K562 (cell line): Measurements from ENCODE around the gene TENT4A. TPM values are rescaled to one million over a fixed set of nuclear protein-coding genes. Genes with fewer than 3 reads are reported as not detected.

Experiments
- ATAC-seq: fragments of 200-7000 bp; cut with Tn5 transposase; 3 replicates; pipeline ENCODE4 v1.9.1; 2020; ENCODE audit warnings: moderate library complexity
- BruUV-seq: library from RNA; stranded (reverse); fragments of 400-500 nt; replicated peaks from 2 replicates; lab custom pipeline; 2021; lab: Mats Ljungman, UMichigan
- CTCF ChIA-PET: fragments of 300-600 bp; formaldehyde crosslinking; extraction: SDS; loops from one replicate; lab custom pipeline; 2021; ENCODE audit warnings: low intra/inter-chr PET ratio; lab: Yijun Ruan, JAX
- POLR2A ChIA-PET: fragments of 300-600, 350-650 bp; sonication (Branson Sonifier 250); formaldehyde crosslinking; extraction: SDS; loops from one replicate; lab custom pipeline; 2021; ENCODE audit warnings: antibody characterized with exemption, inconsistent platforms; lab: Yijun Ruan, JAX
- DNase-seq, 4 experiments: peaks; one replicate each; pipeline versions ENCODE4 v3.0.0 to v3.0.0-alpha.2; 2011 to 2018; ENCODE audit warnings: low spot score in 3 of 4, mixed read lengths in 3 of 4; ENCODE audit errors: extremely low read depth in 1 of 4
- FAIRE-seq: peaks from 2 replicates; lab custom pipeline; 2011; peaks lifted over from hg19 to GRCh38; lab: Jason Lieb, UNC
- H2AFZ ChIP-seq: 2 replicates; pipeline ENCODE4 v1.6.0; 2011; ENCODE audit warnings: low read depth, low read length, control low read depth, inconsistent platforms
- H3K27ac ChIP-seq: fragments of 200-600 bp; 3 replicates; pipeline ENCODE4 v1.8.0; 2011; ENCODE audit warnings: low read depth, mild to moderate bottlenecking, control low read depth, inconsistent platforms, low read length, moderate library complexity, mixed read lengths; ENCODE audit errors: extremely low read depth
- H3K27me3 ChIP-seq, 2 experiments: fragments of 300-600 bp in 1 of 2; 2 replicates in 1 of 2; 3 replicates in 1 of 2; pipeline versions ENCODE4 v1.6.0 to v1.8.0; 2011; ENCODE audit warnings: inconsistent platforms in 2 of 2, low read length in 2 of 2, mild to moderate bottlenecking in 1 of 2, mixed read lengths in 1 of 2, moderate library complexity in 1 of 2; ENCODE audit not compliant: control insufficient read depth in 2 of 2, insufficient read depth in 2 of 2
- H3K36me3 ChIP-seq: fragments of 300-600 bp; 3 replicates; pipeline ENCODE4 v1.8.0; 2011; ENCODE audit warnings: mild to moderate bottlenecking, low read length, inconsistent platforms; ENCODE audit not compliant: control insufficient read depth, insufficient read depth
- H3K4me1 ChIP-seq, 2 experiments: fragments of 200-600 bp in 1 of 2; replicated peaks in 1 of 2; 2 replicates in 1 of 2; 3 replicates in 1 of 2; pipeline versions ENCODE4 v1.5.1 to v1.8.0; 2011; ENCODE audit warnings: inconsistent platforms in 2 of 2, low read length in 2 of 2, mild to moderate bottlenecking in 1 of 2, mixed read lengths in 1 of 2, moderate library complexity in 1 of 2; ENCODE audit not compliant: control insufficient read depth in 2 of 2, insufficient read depth in 2 of 2
- H3K4me2 ChIP-seq: 2 replicates; pipeline ENCODE4 v1.6.1; 2011; ENCODE audit warnings: low read length, control low read depth, inconsistent platforms, mixed read lengths; ENCODE audit not compliant: insufficient read depth
- H3K4me3 ChIP-seq: fragments of 200-600 bp; sonication (generic), shearing (Covaris generic); 2 replicates; pipeline ENCODE4 v1.5.1; 2016; ENCODE audit warnings: control low read depth, inconsistent platforms
- H3K79me2 ChIP-seq: fragments of 200-600 bp; 3 replicates; pipeline ENCODE4 v1.8.0; 2011; ENCODE audit warnings: low read length, inconsistent platforms; ENCODE audit not compliant: control insufficient read depth, insufficient read depth
- H3K9ac ChIP-seq, 2 experiments: 2 replicates each; pipeline versions ENCODE4 v1.6.0 to v1.6.1; 2011; ENCODE audit warnings: low read depth in 2 of 2, low read length in 2 of 2, control low read depth in 1 of 2, inconsistent platforms in 1 of 2, mild to moderate bottlenecking in 1 of 2, mixed read lengths in 1 of 2; ENCODE audit not compliant: insufficient read depth in 1 of 2
- H3K9me1 ChIP-seq: one replicate; pipeline ENCODE4 v1.6.0; 2011; ENCODE audit warnings: inconsistent platforms, mild to moderate bottlenecking, low read length, moderate library complexity; ENCODE audit not compliant: control insufficient read depth, insufficient read depth
- H3K9me3 ChIP-seq: replicated peaks from 2 replicates; pipeline ENCODE4 v1.5.1; 2011; ENCODE audit warnings: low read depth, low read length, inconsistent platforms; ENCODE audit not compliant: control insufficient read depth, insufficient read depth
- H4K20me1 ChIP-seq: replicated peaks from 2 replicates; pipeline ENCODE4 v1.6.1; 2011; ENCODE audit warnings: low read length, inconsistent platforms, mixed read lengths; ENCODE audit not compliant: control insufficient read depth, insufficient read depth
- CEBPB ChIP-seq: fragments of 450-650 bp; IDR thresholded peaks from 2 replicates; pipeline ENCODE4 v1.6.1; 2016; ENCODE audit warnings: missing genetic modification characterization, missing compliant biosample characterization
- SRSF3 ChIP-seq: fragments of 200-400 bp; formaldehyde crosslinking; IDR thresholded peaks from 2 replicates; pipeline ENCODE4 v1.6.1; 2016; ENCODE audit warnings: mild to moderate bottlenecking, low read length, moderate library complexity; ENCODE audit not compliant: insufficient read depth
- WGBS: fragments of 100-300 bp; shearing (Covaris generic); methylation state at CpG from one replicate; pipeline ENCODE4 v1.1.6; 2016; ENCODE audit warnings: low coverage, mixed read lengths; ENCODE audit not compliant: insufficient coverage; ENCODE audit errors: missing lambda C conversion rate; 5-methylcytosine and 5-hydroxymethylcytosine counted together
- in situ Hi-C: fragments of 300-500 bp; cut with MboI; formaldehyde crosslinking; loops from 4 replicates; pipeline ENCODE4 v1.15.0; 2018; ENCODE audit warnings: inconsistent platforms, mixed read lengths
- intact Hi-C: fragments of 100-400 bp; cut with micrococcal nuclease; formaldehyde crosslinking; loops from 2 replicates; pipeline ENCODE4 v1.14.2; 2022
- polyA plus RNA-seq, 8 experiments: library from polyadenylated mRNA; depleted of rRNA in 4 of 8; stranded (reverse) in 5 of 8; unstranded in 3 of 8; fragments of >200 nt; fragmentation: Nextera tagmentation in 2 of 8; fragmentation: Illumina TruSeq in 1 of 8; extraction: Ambion mirVana in 2 of 8; extraction: Trizol in 1 of 8; gene quantifications; 2 replicates each; pipeline versions ENCODE4 v1.2.1 to v1.2.3, GENCODE V29; 2011 to 2014; ENCODE audit warnings: inconsistent platforms in 1 of 8, missing spikeins in 1 of 8
- total RNA-seq, 7 experiments: library from RNA; depleted of rRNA in 6 of 7; stranded (reverse); fragments of >200 nt in 6 of 7; fragmentation: Illumina TruSeq in 2 of 7; extraction: Trizol in 2 of 7; gene quantifications; 2 replicates each; pipeline versions ENCODE4 v1.2.1 to v1.2.3, GENCODE V29; 2011 to 2021; ENCODE audit warnings: low replicate concordance in 1 of 7
- TF ChIP-seq, protein P1 (sequence below), 2 experiments: fragments of 450-650 bp in 1 of 2; sonication (generic) in 1 of 2; formaldehyde crosslinking in 1 of 2; IDR thresholded peaks in 1 of 2; conservative IDR thresholded peaks in 1 of 2; 2 replicates each; pipeline versions ENCODE4 v1.6.1 to v1.8.1; 2016 to 2023; ENCODE audit warnings: mild to moderate bottlenecking in 2 of 2, moderate library complexity in 2 of 2, inconsistent platforms in 1 of 2, missing genetic modification reagents in 1 of 2

Gene TENT4A
- total and polyA plus RNA-seq, 9 of the 15 experiments (the other 6 are each of a cell fraction or from before 2014, with no cell fraction given), result 1.3 to 27.3 (median 13.0) TPM

DNA sequence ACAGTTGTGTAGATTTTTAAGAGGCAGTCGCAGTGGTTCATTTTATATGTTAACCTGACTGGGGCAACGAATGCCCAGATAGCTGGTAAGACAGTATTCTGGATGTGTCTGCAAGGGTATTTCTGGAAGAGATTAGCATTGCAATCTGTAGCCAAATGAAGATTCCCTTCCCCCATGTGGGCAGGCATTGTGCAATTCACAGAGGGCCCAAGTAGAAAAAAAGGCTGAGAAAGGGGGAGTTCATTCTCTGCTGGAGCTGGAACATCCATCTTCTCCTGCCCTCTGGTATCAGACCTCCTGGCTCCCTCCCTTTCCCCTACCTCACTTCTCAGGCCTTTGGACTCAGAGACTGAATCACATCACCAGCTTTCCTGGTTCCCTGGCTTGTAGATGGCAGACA lies 70.6 kb downstream of the TENT4A start:
- Histone ChIP-seq H3K27me3 (peaks cover 19 to 43% of the 10 kb centered on the region in 2 experiments), H3K4me2 (no peak overlapping the region), H3K9me3 (no peaks in the 10 kb centered on the region), H3K9ac (no peak overlapping the region), H3K9me1 (no peaks in the 10 kb centered on the region), H2AFZ (no peak overlapping the region), H4K20me1 (no peaks in the 10 kb centered on the region; the same call in 1 of the 2 replicates), H3K79me2 (no peaks in the 10 kb centered on the region), H3K27ac (no peak overlapping the region), H3K4me3 (no peak overlapping the region), H3K36me3 (no peaks in the 10 kb centered on the region), H3K4me1 (no peaks in the 10 kb centered on the region; a peak in 1 of 5 replicates)
- POLR2A ChIA-PET, result no interaction called here
- CTCF ChIA-PET, result no interaction called here
- WGBS, result 0% methylated on average over 2 of the region's 2 CpGs
- intact Hi-C loops, result no loop called here
- ATAC-seq (no peak), DNase-seq (no peak), FAIRE-seq (no peak)
- in situ Hi-C loops, result no loop called here
- BruUV-seq, result no TSS peak
- TF ChIP-seq, protein P1, sequence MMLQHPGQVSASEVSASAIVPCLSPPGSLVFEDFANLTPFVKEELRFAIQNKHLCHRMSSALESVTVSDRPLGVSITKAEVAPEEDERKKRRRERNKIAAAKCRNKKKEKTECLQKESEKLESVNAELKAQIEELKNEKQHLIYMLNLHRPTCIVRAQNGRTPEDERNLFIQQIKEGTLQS (IDR thresholded peaks at IDR 0.05), result no peak
- TF ChIP-seq, protein P1 (CRISPR knock-in tag; conservative IDR thresholded peaks at IDR 0.05), result no peak
- TF ChIP-seq CEBPB (tag), result 0 out of 2 replicates have a peak, but pooled peaks have one; percentile 28

DNA sequence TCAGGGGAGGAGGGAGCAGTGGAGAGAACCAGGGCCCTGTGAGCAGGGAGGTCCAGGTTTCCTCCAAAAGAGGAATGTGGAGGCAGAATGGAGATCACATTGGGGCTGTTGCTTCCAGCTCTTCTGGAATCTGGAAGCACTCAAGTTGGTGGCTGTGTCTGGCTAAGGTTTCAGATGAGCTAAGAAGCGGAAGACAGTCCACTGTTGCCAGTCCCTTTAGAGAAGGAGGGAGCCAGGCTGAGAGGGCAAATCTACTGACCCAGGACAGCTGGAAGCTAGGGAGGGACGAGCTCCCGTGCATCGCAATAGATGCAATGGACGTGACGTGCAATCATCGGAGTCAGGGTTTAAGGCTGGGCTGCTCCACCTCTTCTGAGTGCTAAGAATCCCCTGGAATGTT lies 71.2 kb downstream of the TENT4A start:
- TF ChIP-seq SRSF3, result no peak
- in situ Hi-C loops (no loop called here), intact Hi-C loops (no loop called here)
- CTCF ChIA-PET, result no interaction called here
- no TSS peak for BruUV-seq
- ATAC-seq, result no peak
- Histone ChIP-seq H3K9me1 (no peaks in the 10 kb centered on the region), H3K4me2 (no peak overlapping the region), H3K36me3 (no peaks in the 10 kb centered on the region), H3K4me1 (no peaks in the 10 kb centered on the region; a peak in 1 of 5 replicates), H3K4me3 (no peak overlapping the region), H3K27ac (no peak overlapping the region), H3K9ac (no peak overlapping the region), H4K20me1 (no peaks in the 10 kb centered on the region; the same call in 1 of the 2 replicates), H3K79me2 (no peaks in the 10 kb centered on the region), H3K9me3 (no peaks in the 10 kb centered on the region), H2AFZ (no peak overlapping the region), H3K27me3 (peaks cover 26 to 46% of the 10 kb centered on the region in 2 experiments)
- WGBS, result 0% methylated on average over 7 of the region's 7 CpGs
- POLR2A ChIA-PET, result interaction anchor here (0.6 to 1.2 kb wide), 3 partner anchors 9 to 18 kb away, joined by 3 to 5 read pairs (median 4); no protein-coding TSS in a partner anchor
- no peak for DNase-seq
- FAIRE-seq, result no peak
